SK-N-SH (cell line): ENCODE data around the gene TECPR2. TPM values are rescaled to one million over a fixed set of nuclear protein-coding genes. Genes with fewer than 3 reads are reported as not detected.

Source experiments
- CTCF ChIA-PET: fragments of 300-600, 350-600 bp; formaldehyde crosslinking; extraction: SDS; loops from one replicate; lab custom pipeline; 2021; lab: Yijun Ruan, JAX
- POLR2A ChIA-PET: fragments of 350-600 bp; sonication (Branson Sonifier 250); formaldehyde crosslinking; extraction: SDS; loops from one replicate; lab custom pipeline; 2020; ENCODE audit warnings: antibody characterized with exemption, inconsistent platforms; lab: Yijun Ruan, JAX
- DNase-seq: peaks from one replicate; pipeline ENCODE4 v3.0.0; 2012
- H2AFZ ChIP-seq: fragments of 200-600 bp; sonication (generic); 2 replicates; pipeline ENCODE4 v1.8.1; 2016; ENCODE audit warnings: antibody characterized with exemption, mild to moderate bottlenecking, low read depth
- H3F3A ChIP-seq: fragments of 200-600 bp; sonication (generic); replicated peaks from 2 replicates; pipeline ENCODE3; 2016; ENCODE audit warnings: antibody characterized with exemption, mild to moderate bottlenecking; ENCODE audit not compliant: insufficient read depth
- H3K27ac ChIP-seq, 2 experiments: fragments of 200-500 bp in 1 of 2; fragments of 200-600 bp in 1 of 2; sonication (Bioruptor generic) in 1 of 2; sonication (generic), shearing (Covaris generic) in 1 of 2; 2 replicates each; pipeline versions ENCODE4 v1.5.1 to v1.6.1; 2014 to 2016; ENCODE audit warnings: low read depth in 2 of 2, inconsistent platforms in 1 of 2, low read length in 1 of 2, mild to moderate bottlenecking in 1 of 2, mixed read lengths in 1 of 2
- H3K27me3 ChIP-seq: fragments of 200-600 bp; sonication (generic), shearing (Covaris generic); 2 replicates; pipeline ENCODE4 v1.6.1; 2016; ENCODE audit warnings: mixed run types; ENCODE audit not compliant: insufficient read depth
- H3K36me3 ChIP-seq, 2 experiments: fragments of 200-500 bp in 1 of 2; fragments of 200-600 bp in 1 of 2; sonication (Bioruptor generic) in 1 of 2; sonication (generic) in 1 of 2; replicated peaks in 1 of 2; 2 replicates each; pipeline versions ENCODE3 to v1.5.1; 2014 to 2016; ENCODE audit warnings: low read length in 1 of 2, mild to moderate bottlenecking in 1 of 2; ENCODE audit not compliant: insufficient read depth in 2 of 2, control insufficient read depth in 1 of 2
- H3K4me1 ChIP-seq, 2 experiments: fragments of 200-500 bp in 1 of 2; fragments of 200-600 bp in 1 of 2; sonication (Bioruptor generic) in 1 of 2; sonication (generic), shearing (Covaris generic) in 1 of 2; 2 replicates each; pipeline versions ENCODE4 v1.5.1 to v1.6.1; 2014 to 2016; ENCODE audit warnings: low read depth in 1 of 2, low read length in 1 of 2, mixed run types in 1 of 2; ENCODE audit not compliant: insufficient read depth in 2 of 2, control insufficient read depth in 1 of 2
- H3K4me2 ChIP-seq: fragments of 200-600 bp; sonication (generic), shearing (Covaris generic); 2 replicates; pipeline ENCODE4 v1.6.1; 2017; ENCODE audit warnings: mixed run types
- H3K4me3 ChIP-seq, 2 experiments: fragments of 200-500 bp in 1 of 2; fragments of 200-600 bp in 1 of 2; sonication (Bioruptor generic) in 1 of 2; sonication (generic), shearing (Covaris generic) in 1 of 2; 2 replicates each; pipeline versions ENCODE4 v1.5.1 to v1.8.1; 2014 to 2016; ENCODE audit warnings: low read depth in 2 of 2, inconsistent platforms in 1 of 2, low read length in 1 of 2, mild to moderate bottlenecking in 1 of 2, mixed read lengths in 1 of 2, moderate library complexity in 1 of 2
- H3K79me2 ChIP-seq: fragments of 200-600 bp; sonication (generic); 2 replicates; pipeline ENCODE4 v1.8.1; 2017; ENCODE audit warnings: mild to moderate bottlenecking; ENCODE audit not compliant: insufficient read depth
- H3K9ac ChIP-seq: fragments of 200-600 bp; sonication (generic); 2 replicates; pipeline ENCODE4 v1.6.1; 2017; ENCODE audit warnings: mixed run types
- H3K9me2 ChIP-seq: fragments of 200-600 bp; sonication (generic); 2 replicates; pipeline ENCODE4 v1.6.1; 2017; ENCODE audit warnings: mixed run types
- H3K9me3 ChIP-seq: fragments of 200-600 bp; sonication (generic); 2 replicates; pipeline ENCODE4 v1.6.1; 2017; ENCODE audit warnings: mixed run types, mild to moderate bottlenecking, moderate library complexity
- H4K20me1 ChIP-seq: fragments of 200-600 bp; sonication (generic); 2 replicates; pipeline ENCODE4 v1.6.1; 2017; ENCODE audit warnings: mild to moderate bottlenecking, mixed run types; ENCODE audit not compliant: insufficient read depth
- CHD2 ChIP-seq: fragments of 150-350 bp; IDR thresholded peaks from 2 replicates; pipeline ENCODE4 v1.6.1; 2018; ENCODE audit warnings: low read length; ENCODE audit not compliant: partially characterized antibody
- EP300 ChIP-seq, 2 experiments: IDR thresholded peaks; 2 replicates each; pipeline versions ENCODE4 v1.4.0 to v1.6.1; 2012; ENCODE audit warnings: borderline replicate concordance in 1 of 2, low read depth in 1 of 2, low read length in 1 of 2
- EZH2phosphoT487 ChIP-seq: fragments of 200-600 bp; sonication (generic); IDR thresholded peaks from 2 replicates; pipeline ENCODE4 v1.6.1; 2017; ENCODE audit warnings: low read depth, mixed run types, mild to moderate bottlenecking, antibody characterized with exemption, moderate library complexity, borderline replicate concordance
- FOXJ3 ChIP-seq: sonication (generic); formaldehyde crosslinking; IDR thresholded peaks from 2 replicates; pipeline ENCODE4 v1.5.1; 2020; ENCODE audit warnings: mild to moderate bottlenecking, missing genetic modification reagents
- FOXM1 ChIP-seq: IDR thresholded peaks from 2 replicates; pipeline ENCODE4 v1.4.0; 2012; ENCODE audit warnings: low read depth, mild to moderate bottlenecking
- IRF3 ChIP-seq: fragments of 150-350 bp; IDR thresholded peaks from 2 replicates; pipeline ENCODE4 v1.6.1; 2016; ENCODE audit warnings: mild to moderate bottlenecking, low read depth, low read length
- MEF2A ChIP-seq: IDR thresholded peaks from 2 replicates; pipeline ENCODE4 v1.4.0; 2012; ENCODE audit warnings: low read depth, borderline replicate concordance
- MXI1 ChIP-seq: IDR thresholded peaks from 2 replicates; pipeline ENCODE4 v1.6.1; 2012; ENCODE audit warnings: mild to moderate bottlenecking, low read depth, low read length, improper control_type of control experiment
- NFIC ChIP-seq: IDR thresholded peaks from 2 replicates; pipeline ENCODE4 v1.4.0; 2012; ENCODE audit warnings: borderline replicate concordance
- NRF1 ChIP-seq: IDR thresholded peaks from 2 replicates; pipeline ENCODE4 v1.6.1; 2012; ENCODE audit warnings: low read depth, mild to moderate bottlenecking, low read length
- SIN3A ChIP-seq: IDR thresholded peaks from 2 replicates; pipeline ENCODE4 v1.6.1; 2012; ENCODE audit warnings: low read depth, mild to moderate bottlenecking, low read length, moderate library complexity, borderline replicate concordance
- TCF12 ChIP-seq: IDR thresholded peaks from 2 replicates; pipeline ENCODE4 v1.4.0; 2012
- TEAD4 ChIP-seq: IDR thresholded peaks from 2 replicates; pipeline ENCODE4 v1.4.0; 2012; ENCODE audit warnings: mild to moderate bottlenecking, borderline replicate concordance; ENCODE audit not compliant: insufficient read depth
- USF1 ChIP-seq: IDR thresholded peaks from 2 replicates; pipeline ENCODE4 v1.4.0; 2012; ENCODE audit warnings: low read depth, borderline replicate concordance
- WGBS: methylation state at CpG from one replicate; pipeline ENCODE4 v1.1.6; 2017; ENCODE audit warnings: low lambda C conversion rate; 5-methylcytosine and 5-hydroxymethylcytosine counted together
- polyA plus RNA-seq, 3 experiments: library from polyadenylated mRNA; depleted of rRNA; stranded (reverse); fragments of >200 nt; gene quantifications; 2 replicates each; pipeline ENCODE4 v1.2.3, GENCODE V29; 2012

The TECPR2 gene
- polyA plus RNA-seq, 1 of the 3 experiments (the other 2 are of a cell fraction) = 6.9 TPM

- TF ChIP-seq SIN3A = no peak
- no peak for TF ChIP-seq NFIC
- TF ChIP-seq EP300 (IDR thresholded peaks at IDR 0.05; ENCODE audit: borderline replicate concordance in 1 of 2, low read depth in 1 of 2, low read length in 1 of 2) = no peak
- no peak for TF ChIP-seq MXI1
- no peak for TF ChIP-seq USF1
- TF ChIP-seq MEF2A = no peak
- no peak for TF ChIP-seq TEAD4
- TF ChIP-seq EZH2phosphoT487 = no peak
- TF ChIP-seq IRF3 = no peak
- no peak for TF ChIP-seq FOXM1
- no peak for TF ChIP-seq CHD2
- TF ChIP-seq, all 33 proteins: peak for 0
- DNase-seq = no peak
- WGBS = 97% methylated on average over 15 of the region's 15 CpGs
- no peaks in the 10 kb centered on the region for H3K27me3 ChIP-seq
- no peaks in the 10 kb centered on the region for H4K20me1 ChIP-seq
- no peak overlapping the region for H2AFZ ChIP-seq
- no peaks in the 10 kb centered on the region for H3K4me1 ChIP-seq
- no peaks in the 10 kb centered on the region for H3F3A ChIP-seq
- H3K9me2 ChIP-seq = no peaks in the 10 kb centered on the region
- CTCF ChIA-PET = interaction anchor here (3.3 kb wide), 1 partner anchor 8 kb away, joined by 20 read pairs; no protein-coding TSS in a partner anchor
- H3K4me2 ChIP-seq = no peak overlapping the region
- H3K9me3 ChIP-seq = no peaks in the 10 kb centered on the region
- no peak overlapping the region for H3K27ac ChIP-seq
- POLR2A ChIA-PET = no interaction called here
- H3K36me3 ChIP-seq = peaks cover 25 to 45% of the 10 kb centered on the region in 2 experiments
- H3K79me2 ChIP-seq = no peaks in the 10 kb centered on the region
- H3K4me3 ChIP-seq = no peak overlapping the region
- H3K9ac ChIP-seq = no peak overlapping the region
Observed at GRCh38 chr14:102445641-102446040, 82.9 kb downstream of the TECPR2 start.

GRCh38 chr14:102450206-102451063, 87.7 kb downstream of the TECPR2 start:
- Histone ChIP-seq H3K9me3 (no peaks in the 10 kb centered on the region), H3K9ac (no peak overlapping the region), H3K27ac (no peak overlapping the region), H3K27me3 (no peaks in the 10 kb centered on the region), H3K4me1 (no peaks in the 10 kb centered on the region), H3K4me2 (no peak overlapping the region), H4K20me1 (no peaks in the 10 kb centered on the region), H3K9me2 (no peaks in the 10 kb centered on the region), H2AFZ (no peak overlapping the region), H3K79me2 (no peaks in the 10 kb centered on the region), H3K36me3 (peaks cover 13 to 50% of the 10 kb centered on the region in 2 experiments), H3K4me3 (no peak overlapping the region), H3F3A (no peaks in the 10 kb centered on the region)
- no peak for TF ChIP-seq NRF1
- no peak for TF ChIP-seq FOXJ3 (CRISPR knock-in tag)
- no peak for TF ChIP-seq TCF12
- no peak for TF ChIP-seq EP300 (IDR thresholded peaks at IDR 0.05; ENCODE audit: borderline replicate concordance in 1 of 2, low read depth in 1 of 2, low read length in 1 of 2)
- ChIA-PET POLR2A (no interaction called here), CTCF (interaction anchor here (1.1 to 4.2 kb wide), 3 partner anchors 13 to 66 kb away, joined by 3 to 21 read pairs (median 3); no protein-coding TSS in a partner anchor)
- no peak for DNase-seq
- WGBS = 82% methylated on average over 13 of the region's 17 CpGs
